ENCODE data around the gene ACVR1B.

DNA sequence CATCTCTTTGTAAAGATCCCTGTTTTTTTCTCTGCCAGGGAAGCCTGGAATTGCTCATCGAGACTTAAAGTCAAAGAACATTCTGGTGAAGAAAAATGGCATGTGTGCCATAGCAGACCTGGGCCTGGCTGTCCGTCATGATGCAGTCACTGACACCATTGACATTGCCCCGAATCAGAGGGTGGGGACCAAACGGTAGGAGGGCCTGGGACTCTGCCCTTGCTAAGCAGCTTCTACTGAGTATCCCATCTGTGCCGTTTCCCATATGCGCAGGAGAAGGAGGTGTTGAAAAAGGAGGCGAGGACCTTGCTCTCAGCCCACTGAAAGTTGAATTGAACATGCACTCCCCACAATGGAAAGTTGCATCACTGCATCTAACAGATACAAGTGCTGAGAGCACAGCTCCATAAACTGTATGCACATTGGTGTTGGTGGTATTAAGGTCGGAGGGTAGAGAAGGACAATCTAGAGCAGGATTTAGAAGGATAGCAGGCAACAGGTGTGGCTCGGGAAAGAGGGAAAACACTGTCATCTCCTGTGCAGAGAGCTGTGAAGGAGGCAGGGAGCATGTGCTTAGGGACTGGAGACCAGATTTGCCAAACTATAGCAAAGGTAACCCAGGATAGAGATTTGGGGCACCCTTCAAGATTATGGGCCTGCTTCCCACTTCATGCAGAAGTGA is 33.8 kb downstream of the ACVR1B start:
- TF ChIP-seq, protein P1, sequence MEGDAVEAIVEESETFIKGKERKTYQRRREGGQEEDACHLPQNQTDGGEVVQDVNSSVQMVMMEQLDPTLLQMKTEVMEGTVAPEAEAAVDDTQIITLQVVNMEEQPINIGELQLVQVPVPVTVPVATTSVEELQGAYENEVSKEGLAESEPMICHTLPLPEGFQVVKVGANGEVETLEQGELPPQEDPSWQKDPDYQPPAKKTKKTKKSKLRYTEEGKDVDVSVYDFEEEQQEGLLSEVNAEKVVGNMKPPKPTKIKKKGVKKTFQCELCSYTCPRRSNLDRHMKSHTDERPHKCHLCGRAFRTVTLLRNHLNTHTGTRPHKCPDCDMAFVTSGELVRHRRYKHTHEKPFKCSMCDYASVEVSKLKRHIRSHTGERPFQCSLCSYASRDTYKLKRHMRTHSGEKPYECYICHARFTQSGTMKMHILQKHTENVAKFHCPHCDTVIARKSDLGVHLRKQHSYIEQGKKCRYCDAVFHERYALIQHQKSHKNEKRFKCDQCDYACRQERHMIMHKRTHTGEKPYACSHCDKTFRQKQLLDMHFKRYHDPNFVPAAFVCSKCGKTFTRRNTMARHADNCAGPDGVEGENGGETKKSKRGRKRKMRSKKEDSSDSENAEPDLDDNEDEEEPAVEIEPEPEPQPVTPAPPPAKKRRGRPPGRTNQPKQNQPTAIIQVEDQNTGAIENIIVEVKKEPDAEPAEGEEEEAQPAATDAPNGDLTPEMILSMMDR (IDR thresholded peaks at IDR 0.05; ENCODE audit: borderline replicate concordance, extremely low read depth, low read length, poor library complexity, severe bottlenecking) = no peak
- TF ChIP-seq EZH2 (IDR thresholded peaks at IDR 0.05; ENCODE audit: borderline replicate concordance, low read depth, low read length, severe bottlenecking) = no peak

Data from DND-41 (cell line).